Uterus (tissue), 2 donors: ENCODE data around the gene KLK13.

Experiments
- CTCF ChIP-seq, 4 experiments: fragments of 200-600 bp in 2 of 4; fragments of 450-650 bp in 2 of 4; sonication (generic) in 2 of 4; IDR thresholded peaks; one replicate each; pipeline ENCODE4 v1.5.1; 2016 to 2019; ENCODE audit warnings: antibody characterized with exemption in 4 of 4, mild to moderate bottlenecking in 2 of 4, moderate library complexity in 1 of 4
- POLR2A ChIP-seq, 2 donors: fragments of 450-650 bp; IDR thresholded peaks; one replicate each; pipeline ENCODE4 v1.6.1; 2016; ENCODE audit warnings: antibody characterized with exemption in 2 of 2, mild to moderate bottlenecking in 1 of 2, moderate library complexity in 1 of 2

DNA sequence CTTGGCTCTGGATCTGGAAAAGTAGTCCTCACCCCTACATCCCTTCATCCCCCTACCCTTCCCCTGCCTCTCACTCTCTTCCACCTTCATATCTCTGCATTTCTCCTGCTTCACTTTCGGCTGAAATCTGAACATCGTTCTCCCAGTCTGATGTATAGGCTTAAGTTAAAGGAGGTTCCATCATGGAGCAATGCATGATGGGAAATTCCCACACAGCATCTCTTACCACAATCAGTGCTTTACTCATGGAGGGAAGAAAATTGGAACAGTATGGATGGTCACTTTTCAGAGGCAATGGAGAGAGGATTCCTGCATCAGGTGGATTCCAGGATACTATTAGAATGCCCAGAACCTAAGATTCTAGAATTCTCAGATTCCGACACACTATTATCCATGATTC, 57.4 kb downstream of the KLK13 start:
- no peak for TF ChIP-seq CTCF (IDR thresholded peaks at IDR 0.05)
- TF ChIP-seq POLR2A (IDR thresholded peaks at IDR 0.05), result no peak
